IMR-90 (cell line): ENCODE data around the gene CPAMD8.

ENCODE experiments used
- CHD1 ChIP-seq: IDR thresholded peaks from 2 replicates; pipeline ENCODE4 v1.6.1; 2012; ENCODE audit warnings: low read depth, low read length, improper control_type of control experiment
- POLR2A ChIP-seq: IDR thresholded peaks from 2 replicates; pipeline ENCODE4 v1.6.1; 2012; ENCODE audit warnings: mild to moderate bottlenecking, low read depth, low read length

- TF ChIP-seq CHD1 (no peak), POLR2A (no peak)
Observed at GRCh38 chr19:17001603-17002183, 24.9 kb downstream of the CPAMD8 start.
